Spleen (tissue), 11 donors: ENCODE results near the gene CEACAM21. TPM values are rescaled to one million over a fixed set of nuclear protein-coding genes. Genes with fewer than 3 reads are reported as not detected.
A peak's percentile ranks its signal among the peaks of the same experiment; 100 is the strongest.

Experiments
- DNase-seq: peaks from one replicate; pipeline ENCODE4 v3.0.0-alpha.2; 2020
- H3K27ac ChIP-seq, 8 donors: fragments of 200-600 bp; sonication (generic) in 7 of 8; 1 replicate in 4 of 8; 2 replicates in 4 of 8; pipeline versions ENCODE4 v1.5.0 to v1.8.0; 2016 to 2021; ENCODE audit warnings: inconsistent platforms in 4 of 8, mild to moderate bottlenecking in 4 of 8, moderate library complexity in 1 of 8
- H3K27me3 ChIP-seq, 7 donors: fragments of 200-600 bp; sonication (generic) in 6 of 7; replicated peaks in 1 of 7; 1 replicate in 4 of 7; 2 replicates in 3 of 7; pipeline versions ENCODE4 v1.5.0 to v1.8.0; 2016 to 2021; ENCODE audit warnings: inconsistent platforms in 3 of 7, mild to moderate bottlenecking in 1 of 7
- H3K36me3 ChIP-seq, 6 donors: fragments of 200-600 bp; sonication (generic) in 5 of 6; 1 replicate in 4 of 6; 2 replicates in 2 of 6; pipeline versions ENCODE4 v1.5.0 to v1.8.0; 2016 to 2021; ENCODE audit warnings: inconsistent platforms in 2 of 6
- H3K4me1 ChIP-seq, 6 donors: fragments of 200-600 bp; sonication (generic) in 5 of 6; 1 replicate in 3 of 6; 2 replicates in 3 of 6; pipeline versions ENCODE4 v1.5.0 to v1.8.0; 2016 to 2021; ENCODE audit warnings: inconsistent platforms in 3 of 6
- H3K4me3 ChIP-seq, 8 donors: fragments of 200-600 bp; sonication (generic) in 7 of 8; 1 replicate in 4 of 8; 2 replicates in 4 of 8; pipeline versions ENCODE4 v1.5.0 to v1.8.0; 2016 to 2021; ENCODE audit warnings: inconsistent platforms in 4 of 8, mild to moderate bottlenecking in 4 of 8, moderate library complexity in 2 of 8
- H3K9me3 ChIP-seq, 8 donors: fragments of 200-600 bp; sonication (generic) in 7 of 8; 1 replicate in 4 of 8; 2 replicates in 4 of 8; pipeline versions ENCODE4 v1.5.0 to v1.8.0; 2016 to 2021; ENCODE audit warnings: inconsistent platforms in 4 of 8
- POLR2A ChIP-seq, 3 donors: fragments of 450-650 bp; IDR thresholded peaks; one replicate each; pipeline ENCODE4 v1.5.1; 2017; ENCODE audit warnings: antibody characterized with exemption in 3 of 3, mild to moderate bottlenecking in 1 of 3
- POLR2AphosphoS5 ChIP-seq, 3 donors: sonication (generic); formaldehyde crosslinking; IDR thresholded peaks; one replicate each; pipeline ENCODE4 v1.5.1; 2017; ENCODE audit warnings: antibody characterized with exemption in 3 of 3
- WGBS, 5 donors: extraction: QIAGEN DNeasy Blood & Tissue Kit in 3 of 5; methylation state at CpG; one replicate each; pipeline versions ENCODE4 v1.1.5 to v1.1.7; 2013 to 2018; 5-methylcytosine and 5-hydroxymethylcytosine counted together
- intact Hi-C: fragments of 100-400 bp; cut with DNase I; formaldehyde crosslinking; loops from one replicate; pipeline ENCODE4 v1.15.0; 2023; ENCODE audit warnings: low total_unique reads
- polyA plus RNA-seq, 3 donors: library from polyadenylated mRNA; stranded (reverse); fragments of 200-250 nt; gene quantifications; one replicate each; pipeline ENCODE4 v1.2.1, GENCODE V29; 2013
- total RNA-seq, 7 donors: library from RNA; depleted of rRNA in 3 of 7; stranded (reverse); fragments of >200 nt in 3 of 7; fragmentation: NEBNext Ultra II Directional in 4 of 7; extraction: Animal tissue kit (Norgen Biotek cat#: 25700) in 4 of 7; gene quantifications; one replicate each; pipeline versions ENCODE4 v1.1.0 to v1.2.1, GENCODE V29; 2016 to 2021
- TF ChIP-seq, protein P1 (sequence below), 11 experiments: fragments of 200-600 bp in 7 of 11; fragments of 450-650 bp in 4 of 11; sonication (generic) in 4 of 11; IDR thresholded peaks in 8 of 11; conservative IDR thresholded peaks in 3 of 11; 1 replicate in 7 of 11; 2 replicates in 4 of 11; pipeline versions ENCODE4 v1.4.0 to v1.8.0; 2016 to 2021; ENCODE audit warnings: antibody characterized with exemption in 11 of 11, inconsistent platforms in 4 of 11, mild to moderate bottlenecking in 1 of 11
- donor health status: healthy with polysubstance abuse.
- donor health status: DM: no; HTN: no; CAD: no; lungs with moderate emphysema.
- donor health status: DM: no; HTN: no; CAD: no.
- donor health status: Bipolar disorder and iron deficiency.
- donor health status: healthy.
- donor health status: DM: no; HTN: no; CAD: no.
- donor health status: DM: yes; HTN: yes; CAD: no.

The CEACAM21 gene
- total and polyA plus RNA-seq, 10 donors: 10.3 to 22.9 (median 19.2) TPM

DNA sequence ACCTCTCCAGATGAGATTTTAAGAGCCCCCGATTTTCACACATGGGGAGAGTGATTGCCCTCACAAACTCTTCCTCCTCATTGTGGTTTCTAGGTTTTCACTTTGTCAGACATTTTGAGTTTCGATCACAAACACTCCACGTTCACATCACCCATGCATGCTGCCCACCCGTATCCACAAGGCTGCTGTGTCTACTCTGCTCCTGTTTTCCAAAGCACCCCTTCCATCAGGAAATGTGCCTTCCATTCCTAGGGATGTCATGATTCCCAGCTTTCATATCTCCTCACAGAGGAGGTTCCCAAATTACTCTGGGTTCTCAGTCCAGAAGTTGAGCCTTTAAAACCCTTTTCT lies 45.8 kb upstream of the CEACAM21 start:
- Histone ChIP-seq H3K27me3 (peaks cover 0 to 6% (median 0%) of the 10 kb centered on the region in 7 donors), H3K36me3 (no peaks in the 10 kb centered on the region), H3K4me1 (peaks cover 29 to 82% (median 56%) of the 10 kb centered on the region in 6 donors), H3K27ac (peak overlapping the region in 6 of 8 donors; percentile 78 to 91 (median 88)), H3K4me3 (peak overlapping the region in 2 of 8 donors; percentile 23 to 59), H3K9me3 (peaks cover 0 to 22% (median 16%) of the 10 kb centered on the region in 8 donors)
- WGBS, 5 donors: 48 to 72% (median 62%) methylated on average over 4 of the region's 4 CpGs
- intact Hi-C loops: no loop called here
- no peak for TF ChIP-seq POLR2A (IDR thresholded peaks at IDR 0.05)
- TF ChIP-seq POLR2AphosphoS5 (IDR thresholded peaks at IDR 0.05): no peak
- TF ChIP-seq, protein P1, sequence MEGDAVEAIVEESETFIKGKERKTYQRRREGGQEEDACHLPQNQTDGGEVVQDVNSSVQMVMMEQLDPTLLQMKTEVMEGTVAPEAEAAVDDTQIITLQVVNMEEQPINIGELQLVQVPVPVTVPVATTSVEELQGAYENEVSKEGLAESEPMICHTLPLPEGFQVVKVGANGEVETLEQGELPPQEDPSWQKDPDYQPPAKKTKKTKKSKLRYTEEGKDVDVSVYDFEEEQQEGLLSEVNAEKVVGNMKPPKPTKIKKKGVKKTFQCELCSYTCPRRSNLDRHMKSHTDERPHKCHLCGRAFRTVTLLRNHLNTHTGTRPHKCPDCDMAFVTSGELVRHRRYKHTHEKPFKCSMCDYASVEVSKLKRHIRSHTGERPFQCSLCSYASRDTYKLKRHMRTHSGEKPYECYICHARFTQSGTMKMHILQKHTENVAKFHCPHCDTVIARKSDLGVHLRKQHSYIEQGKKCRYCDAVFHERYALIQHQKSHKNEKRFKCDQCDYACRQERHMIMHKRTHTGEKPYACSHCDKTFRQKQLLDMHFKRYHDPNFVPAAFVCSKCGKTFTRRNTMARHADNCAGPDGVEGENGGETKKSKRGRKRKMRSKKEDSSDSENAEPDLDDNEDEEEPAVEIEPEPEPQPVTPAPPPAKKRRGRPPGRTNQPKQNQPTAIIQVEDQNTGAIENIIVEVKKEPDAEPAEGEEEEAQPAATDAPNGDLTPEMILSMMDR (IDR thresholded peaks at IDR 0.05 in 8 of 11, conservative IDR thresholded peaks at IDR 0.05 in 3 of 11): no peak
- DNase-seq: no peak

DNA sequence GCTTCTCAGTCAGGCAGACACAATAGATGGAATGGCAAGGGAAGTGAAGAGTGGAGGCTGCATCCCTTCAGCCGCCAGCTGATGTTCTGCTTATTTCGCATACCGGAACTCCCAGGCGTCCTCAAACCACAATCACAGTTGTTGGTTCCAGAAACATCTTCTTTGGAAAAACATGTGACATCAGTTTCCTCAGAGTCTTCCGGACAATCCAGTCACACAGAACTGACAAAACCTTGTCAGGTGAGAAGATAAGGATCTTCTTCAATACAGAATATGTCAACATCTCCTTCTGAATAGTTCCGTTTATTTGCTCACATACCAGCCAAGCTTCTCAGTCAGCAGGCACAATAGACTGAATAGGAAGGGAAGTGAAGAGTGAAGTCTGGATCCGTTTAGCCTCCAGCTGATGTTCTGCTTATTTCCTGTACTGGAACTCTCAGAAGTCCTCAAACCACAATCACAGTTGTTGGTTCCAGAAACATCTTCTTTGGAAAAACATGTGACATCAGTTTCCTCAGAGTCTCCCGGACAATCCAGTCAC lies 45.1 kb upstream of the CEACAM21 start:
- peaks cover 0 to 22% (median 16%) of the 10 kb centered on the region in 8 donors for H3K9me3 ChIP-seq
- H3K4me1 ChIP-seq: peaks cover 29 to 89% (median 63%) of the 10 kb centered on the region in 6 donors
- peak overlapping the region; percentile 10 to 91 (median 86) for H3K27ac ChIP-seq
- peak overlapping the region in 4 of 8 donors; percentile 1 to 59 (median 12) for H3K4me3 ChIP-seq
- DNase-seq: no peak
- H3K27me3 ChIP-seq: peaks cover 0 to 6% (median 0%) of the 10 kb centered on the region in 7 donors
- H3K36me3 ChIP-seq: no peaks in the 10 kb centered on the region
- TF ChIP-seq POLR2AphosphoS5 (IDR thresholded peaks at IDR 0.05) (peak in 1 of 3 donors; percentile 3), POLR2A (IDR thresholded peaks at IDR 0.05) (no peak)
- TF ChIP-seq, protein P1 (IDR thresholded peaks at IDR 0.05 in 8 of 11, conservative IDR thresholded peaks at IDR 0.05 in 3 of 11): no peak
- intact Hi-C loops: no loop called here
- 15 to 35% (median 19%) methylated on average over 8 of the region's 8 CpGs for WGBS, 5 donors

DNA sequence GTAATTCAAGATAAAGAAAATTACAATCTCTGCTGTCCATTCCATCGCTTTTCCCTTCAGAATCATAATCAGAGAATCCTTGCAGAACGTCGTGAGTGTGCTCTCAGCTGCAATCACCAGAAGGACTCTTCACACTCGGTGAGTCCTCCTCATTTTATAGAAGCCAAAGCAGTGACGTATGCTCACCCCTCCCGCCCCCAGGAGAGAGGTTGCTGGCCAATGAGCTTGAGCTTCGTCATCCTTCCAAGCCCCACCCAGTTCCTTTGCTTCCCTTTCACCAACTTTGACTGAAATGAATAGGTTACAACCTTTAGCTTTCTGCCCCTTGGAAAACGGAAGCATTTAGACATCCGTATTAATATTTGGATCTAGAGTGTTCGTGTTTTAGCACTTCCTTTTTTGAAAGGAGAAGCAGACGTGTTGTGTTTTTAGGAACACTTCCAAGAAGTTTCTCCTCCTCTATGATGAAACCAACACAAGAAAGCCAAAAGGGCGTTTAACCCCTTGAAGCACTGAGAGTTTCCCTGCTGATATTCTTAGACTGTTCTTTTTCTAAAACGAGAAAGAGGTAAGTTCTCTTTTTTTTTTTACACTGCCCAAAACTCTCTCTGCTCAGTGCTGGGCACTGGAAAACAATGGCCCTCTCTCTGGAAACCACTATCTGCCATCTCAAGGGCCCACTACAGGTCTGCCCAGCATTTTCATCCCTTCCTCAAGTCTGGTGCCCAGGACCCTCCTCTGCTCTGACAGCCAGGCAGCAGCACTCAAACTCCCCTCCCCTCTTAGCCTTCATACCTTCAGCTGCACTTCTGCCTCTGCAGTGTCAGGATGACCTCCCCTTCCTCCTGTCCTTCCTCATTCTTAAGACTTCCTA lies 44.3 kb upstream of the CEACAM21 start:
- peak; percentile 31 to 100 (median 83) for TF ChIP-seq POLR2AphosphoS5 (IDR thresholded peaks at IDR 0.05)
- TF ChIP-seq, protein P1 (IDR thresholded peaks at IDR 0.05 in 8 of 11, conservative IDR thresholded peaks at IDR 0.05 in 3 of 11): no peak
- peak in 2 of 3 donors; percentile 84 to 93 for TF ChIP-seq POLR2A (IDR thresholded peaks at IDR 0.05)
- Histone ChIP-seq H3K36me3 (no peaks in the 10 kb centered on the region), H3K27ac (peak overlapping the region; percentile 58 to 91 (median 86)), H3K27me3 (no peaks in the 10 kb centered on the region), H3K4me1 (peaks cover 29 to 97% (median 68%) of the 10 kb centered on the region in 6 donors), H3K9me3 (peaks cover 0 to 22% (median 16%) of the 10 kb centered on the region in 8 donors), H3K4me3 (peak overlapping the region in 6 of 8 donors; percentile 1 to 59 (median 12))
- 5 to 10% (median 7%) methylated on average over 13 of the region's 13 CpGs for whole genome bisulfite sequencing, 5 donors
- intact Hi-C loops: no loop called here
- DNase-seq: peak; percentile 91

DNA sequence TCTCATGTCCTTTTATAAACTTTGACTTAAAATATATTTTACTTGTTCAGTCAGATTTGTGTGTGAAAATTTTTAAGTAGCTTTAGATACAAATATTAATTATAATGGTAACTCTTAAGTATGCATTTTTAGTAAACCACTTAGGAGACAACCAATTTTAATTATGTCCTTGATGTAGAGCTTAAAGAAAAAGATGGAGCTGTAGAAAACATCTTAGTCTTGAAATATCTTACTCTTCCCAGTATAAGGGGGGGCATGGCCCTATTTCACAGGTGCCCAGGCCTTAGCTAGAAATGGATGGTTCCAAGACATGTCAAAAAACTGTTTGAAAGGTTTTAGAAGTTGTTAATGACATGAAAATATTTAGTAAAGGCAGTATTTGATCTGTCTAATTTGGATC lies 43.4 kb upstream of the CEACAM21 start:
- intact Hi-C loops: no loop called here
- no peak for DNase-seq
- Histone ChIP-seq H3K36me3 (no peaks in the 10 kb centered on the region), H3K27me3 (no peaks in the 10 kb centered on the region), H3K4me1 (peaks cover 29 to 100% (median 69%) of the 10 kb centered on the region in 6 donors), H3K9me3 (peaks cover 0 to 23% (median 16%) of the 10 kb centered on the region in 8 donors), H3K27ac (peak overlapping the region in 7 of 8 donors; percentile 78 to 91 (median 87)), H3K4me3 (no peak overlapping the region)
- TF ChIP-seq POLR2A (IDR thresholded peaks at IDR 0.05) (no peak), POLR2AphosphoS5 (IDR thresholded peaks at IDR 0.05) (no peak)
- TF ChIP-seq, protein P1 (IDR thresholded peaks at IDR 0.05 in 8 of 11, conservative IDR thresholded peaks at IDR 0.05 in 3 of 11): no peak
